Measurements from ENCODE around the gene CPEB1. TPM values are rescaled to one million over a fixed set of nuclear protein-coding genes. Genes with fewer than 3 reads are reported as not detected.
A peak's percentile ranks its signal among the peaks of the same experiment; 100 is the strongest.
"Not testable (repeated sequence)": the region's sequence is repeated elsewhere in the genome, so short reads cannot be mapped to it uniquely, and the experiment has no call there.

The CPEB1 gene
- total and polyA plus RNA-seq, 2 donors from 2014 or later = 1.4 to 1.6 TPM

DNA sequence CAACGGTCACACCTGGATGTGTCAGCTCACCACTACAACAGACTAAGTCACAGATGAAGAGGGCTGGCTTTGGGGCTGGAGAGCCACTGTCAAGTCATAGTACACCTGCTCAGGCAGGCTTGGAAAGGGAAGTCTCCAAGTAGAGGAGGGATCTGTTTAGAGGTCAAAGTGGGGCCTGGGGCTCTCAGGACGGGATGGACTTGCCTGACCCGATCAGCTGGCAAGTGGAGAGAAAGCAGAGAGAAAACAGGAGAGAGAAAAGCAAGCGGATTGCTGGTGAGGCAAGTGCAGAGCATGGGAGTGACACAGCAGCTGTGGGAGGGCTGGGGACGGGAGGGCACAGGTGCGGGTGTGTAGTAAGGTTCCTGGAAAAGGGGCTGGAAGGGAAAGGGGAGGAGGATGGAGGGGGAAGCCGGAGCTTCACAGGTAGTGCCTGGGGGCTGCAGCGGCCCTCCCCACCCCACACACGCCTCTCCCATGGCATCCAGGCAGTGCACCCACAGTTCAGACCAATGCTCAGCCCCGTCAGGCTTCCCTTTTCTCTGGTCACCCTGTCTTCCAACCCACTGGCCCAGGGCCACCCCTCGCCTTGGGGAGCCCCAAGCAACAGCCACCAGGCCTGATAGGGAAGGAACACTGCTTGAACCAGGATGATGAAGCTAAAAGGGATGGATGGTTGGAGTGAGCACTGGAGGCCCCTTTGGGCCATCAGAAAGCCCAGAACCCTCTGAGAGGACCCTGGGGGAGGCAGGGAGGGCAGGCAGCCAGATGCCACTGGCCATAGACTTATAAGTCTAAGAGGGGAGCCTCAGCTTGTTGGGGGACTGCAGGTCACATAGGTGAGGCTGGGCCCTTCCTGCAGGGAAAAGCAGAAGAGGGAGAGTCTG is 115.4 kb downstream of the CPEB1 start:
- TF ChIP-seq CTCF (IDR thresholded peaks at IDR 0.05; ENCODE audit: borderline replicate concordance, extremely low read depth, insufficient read depth) = no peak
- intact Hi-C loops (cut with DNase I) = no loop called here
- FAIRE-seq = no peak
- H3K4me3 ChIP-seq (ENCODE audit: low read length in 3 of 3) = no peak overlapping the region
- no peaks in the 10 kb centered on the region for H3K27me3 ChIP-seq (ENCODE audit: control insufficient read depth, insufficient read depth, low read length)
- H3K9ac ChIP-seq (ENCODE audit: low read length in 3 of 3) = no peak overlapping the region
- H3K4me1 ChIP-seq (ENCODE audit: control insufficient read depth in 2 of 3, insufficient read depth in 2 of 3, low read depth in 1 of 3, low read length in 3 of 3) = peaks cover 0 to 2% (median 0%) of the 10 kb centered on the region in 3 donors
- no peak overlapping the region for H3K27ac ChIP-seq (ENCODE audit: low read depth in 2 of 2, low read length in 2 of 2)
- H3K9me3 ChIP-seq (ENCODE audit: control insufficient read depth in 2 of 3, insufficient read depth in 1 of 3, low read length in 3 of 3) = no peaks in the 10 kb centered on the region
- DNase-seq = peak in 1 of 5 donors; percentile 30
- H3K36me3 ChIP-seq (ENCODE audit: control insufficient read depth in 2 of 3, insufficient read depth in 3 of 3, low read length in 3 of 3) = peaks cover 2 to 13% (median 8%) of the 10 kb centered on the region in 3 donors

DNA sequence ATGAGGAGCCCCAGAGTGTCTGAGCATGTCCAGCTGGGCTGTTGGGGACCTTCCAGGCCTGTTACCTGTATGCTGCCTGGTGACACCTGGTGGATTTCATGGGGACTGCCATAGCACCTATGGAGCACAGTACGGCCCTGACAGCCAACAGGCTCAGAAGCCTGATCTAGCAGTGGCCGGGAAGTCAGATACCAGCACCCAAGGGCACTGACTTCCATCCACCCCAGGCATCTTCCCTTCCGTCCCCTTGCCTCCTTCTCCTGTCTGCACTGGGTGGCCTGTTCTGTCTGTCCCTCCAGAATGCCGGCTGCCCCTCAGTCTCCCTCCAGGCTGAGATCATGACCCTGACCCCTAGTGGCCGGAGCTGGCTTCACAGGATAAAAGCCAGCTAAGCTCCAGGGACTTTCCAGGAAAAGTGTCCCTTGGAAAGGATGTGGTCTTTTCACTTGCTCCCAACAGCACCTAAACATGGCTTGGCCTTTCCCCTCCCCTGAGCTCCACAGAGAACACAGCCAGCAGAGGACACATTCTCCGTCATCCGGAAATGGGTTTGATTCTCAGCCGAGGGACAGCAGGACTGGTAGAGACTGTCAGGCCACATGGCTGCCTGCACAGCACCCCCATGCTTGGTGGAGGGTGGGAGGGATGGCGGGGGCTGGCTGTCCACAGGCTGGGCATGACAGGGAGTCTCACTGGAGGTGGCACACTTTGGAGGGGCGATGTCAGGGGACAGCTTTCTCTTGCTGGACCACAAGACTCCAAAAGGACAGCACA is 116.4 kb downstream of the CPEB1 start:
- DNase-seq (peak; percentile 79 to 87 (median 82)), FAIRE-seq (no peak)
- Histone ChIP-seq H3K27ac (ENCODE audit: low read depth in 2 of 2, low read length in 2 of 2) (no peak overlapping the region), H3K9ac (ENCODE audit: low read length in 3 of 3) (peak overlapping the region; percentile 23 to 44 (median 34)), H3K4me3 (ENCODE audit: low read length in 3 of 3) (peak overlapping the region; percentile 42 to 55 (median 54)), H3K36me3 (ENCODE audit: control insufficient read depth in 2 of 3, insufficient read depth in 3 of 3, low read length in 3 of 3) (peaks cover 0 to 4% (median 2%) of the 10 kb centered on the region in 3 donors), H3K27me3 (ENCODE audit: control insufficient read depth, insufficient read depth, low read length) (no peaks in the 10 kb centered on the region), H3K9me3 (ENCODE audit: control insufficient read depth in 2 of 3, insufficient read depth in 1 of 3, low read length in 3 of 3) (no peaks in the 10 kb centered on the region), H3K4me1 (ENCODE audit: control insufficient read depth in 2 of 3, insufficient read depth in 2 of 3, low read depth in 1 of 3, low read length in 3 of 3) (peaks cover 0 to 2% (median 0%) of the 10 kb centered on the region in 3 donors)
- peak; percentile 60 for TF ChIP-seq CTCF (IDR thresholded peaks at IDR 0.05; ENCODE audit: borderline replicate concordance, extremely low read depth, insufficient read depth)
- intact Hi-C loops (cut with DNase I) = no loop called here

DNA sequence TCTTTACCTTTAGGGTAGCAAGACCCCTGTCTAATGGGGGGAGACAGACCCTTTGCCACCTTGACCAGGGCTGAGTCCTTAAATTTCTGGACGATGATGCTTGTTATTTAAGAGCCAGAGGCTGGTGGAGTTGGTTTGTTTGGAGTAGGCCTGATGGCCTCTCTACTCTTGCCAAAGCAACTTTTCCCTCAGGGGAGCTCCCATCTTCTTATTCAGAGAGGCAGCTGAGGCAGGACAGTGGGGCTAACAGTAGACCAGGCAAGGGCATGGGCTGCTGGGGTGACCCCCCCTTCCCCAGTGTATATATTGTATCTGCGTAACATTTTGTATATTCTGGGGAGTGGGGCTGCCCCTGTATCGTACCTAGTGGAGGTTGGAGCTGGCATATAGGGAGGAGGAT is 117.2 kb downstream of the CPEB1 start:
- FAIRE-seq = no peak
- peak in 1 of 5 donors; percentile 31 for DNase-seq
- no peak overlapping the region for H3K4me3 ChIP-seq (ENCODE audit: low read length in 3 of 3)
- H3K27ac ChIP-seq (ENCODE audit: low read depth in 2 of 2, low read length in 2 of 2) = no peak overlapping the region
- H3K4me1 ChIP-seq (ENCODE audit: control insufficient read depth in 2 of 3, insufficient read depth in 2 of 3, low read depth in 1 of 3, low read length in 3 of 3) = peaks cover 0 to 2% (median 0%) of the 10 kb centered on the region in 3 donors
- no peak for TF ChIP-seq CTCF (IDR thresholded peaks at IDR 0.05; ENCODE audit: borderline replicate concordance, extremely low read depth, insufficient read depth)
- peaks cover 0 to 3% (median 0%) of the 10 kb centered on the region in 3 donors for H3K36me3 ChIP-seq (ENCODE audit: control insufficient read depth in 2 of 3, insufficient read depth in 3 of 3, low read length in 3 of 3)
- H3K9ac ChIP-seq (ENCODE audit: low read length in 3 of 3) = no peak overlapping the region
- no peaks in the 10 kb centered on the region for H3K9me3 ChIP-seq (ENCODE audit: control insufficient read depth in 2 of 3, insufficient read depth in 1 of 3, low read length in 3 of 3)
- intact Hi-C loops (cut with DNase I) = no loop called here
- no peaks in the 10 kb centered on the region for H3K27me3 ChIP-seq (ENCODE audit: control insufficient read depth, insufficient read depth, low read length)

- H3K9me3 ChIP-seq (ENCODE audit: control insufficient read depth in 2 of 3, insufficient read depth in 1 of 3, low read length in 3 of 3); H3K4me1 ChIP-seq (ENCODE audit: control insufficient read depth in 2 of 3, insufficient read depth in 2 of 3, low read depth in 1 of 3, low read length in 3 of 3); DNase-seq; H3K36me3 ChIP-seq (ENCODE audit: control insufficient read depth in 2 of 3, insufficient read depth in 3 of 3, low read length in 3 of 3); H3K9ac ChIP-seq (ENCODE audit: low read length in 3 of 3); H3K4me3 ChIP-seq (ENCODE audit: low read length in 3 of 3); FAIRE-seq; H3K27ac ChIP-seq (ENCODE audit: low read depth in 2 of 2, low read length in 2 of 2); intact Hi-C loops (cut with DNase I); H3K27me3 ChIP-seq (ENCODE audit: control insufficient read depth, insufficient read depth, low read length): not testable (repeated sequence)
These were observed 133.6 kb downstream of the CPEB1 start for GRCh38 chr15:82513587-82513986.

GRCh38 chr15:82507693-82508092 is 139.5 kb downstream of the CPEB1 start:
- H3K4me3 ChIP-seq (ENCODE audit: low read length in 3 of 3); H3K27ac ChIP-seq (ENCODE audit: low read depth in 2 of 2, low read length in 2 of 2); H3K9me3 ChIP-seq (ENCODE audit: control insufficient read depth in 2 of 3, insufficient read depth in 1 of 3, low read length in 3 of 3); H3K27me3 ChIP-seq (ENCODE audit: control insufficient read depth, insufficient read depth, low read length); H3K4me1 ChIP-seq (ENCODE audit: control insufficient read depth in 2 of 3, insufficient read depth in 2 of 3, low read depth in 1 of 3, low read length in 3 of 3); FAIRE-seq; H3K36me3 ChIP-seq (ENCODE audit: control insufficient read depth in 2 of 3, insufficient read depth in 3 of 3, low read length in 3 of 3); intact Hi-C loops (cut with DNase I); H3K9ac ChIP-seq (ENCODE audit: low read length in 3 of 3); DNase-seq: not testable (repeated sequence)
